HepG2 (cell line): ENCODE measurements around the gene MYL6B. TPM values are rescaled to one million over a fixed set of nuclear protein-coding genes. Genes with fewer than 3 reads are reported as not detected.

Source experiments
- ATF5 ChIP-seq: sonication (generic); formaldehyde crosslinking; IDR thresholded peaks from 2 replicates; pipeline ENCODE4 v1.4.0; 2020; ENCODE audit warnings: mild to moderate bottlenecking, low read depth, missing genetic modification reagents
- CREBL2 ChIP-seq: sonication (generic); formaldehyde crosslinking; IDR thresholded peaks from 2 replicates; pipeline ENCODE4 v1.8.1; 2023; ENCODE audit warnings: missing genetic modification reagents, mild to moderate bottlenecking, borderline replicate concordance
- E2F1 ChIP-seq: sonication (generic); formaldehyde crosslinking; IDR thresholded peaks from 2 replicates; pipeline ENCODE4 v1.5.0; 2020; ENCODE audit warnings: missing genetic modification reagents
- HES4 ChIP-seq: sonication (generic); formaldehyde crosslinking; IDR thresholded peaks from 2 replicates; pipeline ENCODE4 v1.9.0; 2021; ENCODE audit warnings: mild to moderate bottlenecking, missing genetic modification reagents, borderline replicate concordance
- HNF4G ChIP-seq, 2 experiments: sonication (generic) in 1 of 2; formaldehyde crosslinking in 1 of 2; IDR thresholded peaks; 2 replicates each; pipeline versions ENCODE4 v1.4.0 to v1.6.1; 2011 to 2020; ENCODE audit warnings: borderline replicate concordance in 2 of 2, low read depth in 2 of 2, mild to moderate bottlenecking in 2 of 2, low read length in 1 of 2, missing genetic modification reagents in 1 of 2, moderate library complexity in 1 of 2
- HOXA5 ChIP-seq: sonication (generic); formaldehyde crosslinking; IDR thresholded peaks from 2 replicates; pipeline ENCODE4 v1.4.0; 2020; ENCODE audit warnings: missing genetic modification reagents
- KAT2B ChIP-seq: fragments of 150-350 bp; IDR thresholded peaks from 2 replicates; pipeline ENCODE4 v1.6.1; 2014; ENCODE audit warnings: low read depth, low read length, borderline replicate concordance
- NFKB2 ChIP-seq: sonication (generic); formaldehyde crosslinking; IDR thresholded peaks from 2 replicates; pipeline ENCODE4 v1.4.0; 2020; ENCODE audit warnings: missing genetic modification reagents, borderline replicate concordance
- TARDBP ChIP-seq: sonication (generic); formaldehyde crosslinking; IDR thresholded peaks from 2 replicates; pipeline ENCODE4 v1.8.0; 2022; ENCODE audit warnings: mild to moderate bottlenecking, missing genetic modification reagents
- THAP11 ChIP-seq: IDR thresholded peaks from 2 replicates; pipeline ENCODE4 v1.6.1; 2016; ENCODE audit warnings: missing biosample characterization, missing genetic modification reagents
- TOE1 ChIP-seq: sonication (generic); formaldehyde crosslinking; IDR thresholded peaks from 2 replicates; pipeline ENCODE4 v1.4.0; 2020; ENCODE audit warnings: mild to moderate bottlenecking, missing genetic modification reagents
- YY1 ChIP-seq: IDR thresholded peaks from 2 replicates; pipeline ENCODE4 v1.6.1; 2011; ENCODE audit warnings: low read length, low read depth, moderate library complexity, mild to moderate bottlenecking; ENCODE audit not compliant: insufficient read depth, insufficient replicate concordance
- ZBTB3 ChIP-seq: sonication (generic); formaldehyde crosslinking; IDR thresholded peaks from 2 replicates; pipeline ENCODE4 v1.4.0; 2020; ENCODE audit warnings: low read depth, mild to moderate bottlenecking, moderate library complexity, missing genetic modification reagents, borderline replicate concordance
- ZNF124 ChIP-seq: sonication (generic); formaldehyde crosslinking; IDR thresholded peaks from 2 replicates; pipeline ENCODE4 v1.4.0; 2020; ENCODE audit warnings: missing genetic modification reagents
- ZNF142 ChIP-seq: sonication (generic); formaldehyde crosslinking; IDR thresholded peaks from 2 replicates; pipeline ENCODE4 v1.4.0; 2020; ENCODE audit warnings: missing genetic modification reagents
- ZNF207 ChIP-seq: fragments of 450-650 bp; IDR thresholded peaks from 2 replicates; pipeline ENCODE4 v1.6.1; 2016; ENCODE audit warnings: antibody characterized with exemption, borderline replicate concordance
- ZNF691 ChIP-seq: sonication (generic); formaldehyde crosslinking; IDR thresholded peaks from 2 replicates; pipeline ENCODE4 v1.4.0; 2020; ENCODE audit warnings: missing genetic modification reagents, low read depth, mild to moderate bottlenecking, borderline replicate concordance
- ZNF780A ChIP-seq: sonication (generic); formaldehyde crosslinking; IDR thresholded peaks from 2 replicates; pipeline ENCODE4 v1.8.0; 2022; ENCODE audit warnings: mild to moderate bottlenecking, missing genetic modification reagents, moderate library complexity
- polyA plus RNA-seq, 8 experiments: library from polyadenylated mRNA; depleted of rRNA in 3 of 8; stranded (reverse) in 7 of 8; unstranded in 1 of 8; fragments of >200 nt; fragmentation: Illumina TruSeq in 4 of 8; extraction: Trizol in 4 of 8; gene quantifications; 2 replicates each; pipeline versions ENCODE4 v1.2.1 to v1.2.3, GENCODE V29; 2011 to 2016; ENCODE audit warnings: low read depth in 4 of 8, missing spikeins in 1 of 8, mixed read lengths in 1 of 8; ENCODE audit not compliant: insufficient read depth in 1 of 8
- total RNA-seq, 5 experiments: library from RNA; depleted of rRNA; stranded (reverse); fragments of >200 nt; fragmentation: Illumina TruSeq; extraction: Trizol; gene quantifications; 2 replicates each; pipeline ENCODE4 v1.2.3, GENCODE V29; 2016; ENCODE audit warnings: low read depth in 1 of 5

Gene MYL6B
- total and polyA plus RNA-seq, 2 of the 13 experiments (the other 11 are each of a cell fraction or from before 2014, with no cell fraction given), result 75.7 to 88.7 TPM

GRCh38 chr12:56189918-56190694 lies 37.7 kb downstream of the MYL6B start (continued):
- 0 out of 2 replicates have a peak, but pooled peaks have one; percentile 32 for TF ChIP-seq ZNF142 (CRISPR knock-in tag)
- TF ChIP-seq TOE1 (CRISPR knock-in tag), result peak; percentile 24; the same call in 1 of the 2 replicates
- TF ChIP-seq CREBL2 (CRISPR knock-in tag), result 0 out of 2 replicates have a peak, but pooled peaks have one; percentile 41
- TF ChIP-seq HNF4G (IDR thresholded peaks at IDR 0.05; ENCODE audit: borderline replicate concordance, low read depth, low read length), result no peak; the same call in 1 of the 2 replicates
- 0 out of 2 replicates have a peak, but pooled peaks have one; percentile 16 for TF ChIP-seq HNF4G (CRISPR knock-in tag; IDR thresholded peaks at IDR 0.05; ENCODE audit: borderline replicate concordance, low read depth)
- peak; percentile 78 for TF ChIP-seq ZNF124 (CRISPR knock-in tag)
- TF ChIP-seq HOXA5, result peak; percentile 76
- TF ChIP-seq YY1, result peak; percentile 56
- peak; percentile 56; the same call in 1 of the 2 replicates for TF ChIP-seq ZNF691 (CRISPR knock-in tag)
- TF ChIP-seq TARDBP, result peak; percentile 69; the same call in 1 of the 2 replicates
- TF ChIP-seq E2F1, result 0 out of 2 replicates have a peak, but pooled peaks have one; percentile 11
- 0 out of 2 replicates have a peak, but pooled peaks have one; percentile 14 for TF ChIP-seq HES4 (CRISPR knock-in tag)
- TF ChIP-seq KAT2B, result no peak
- TF ChIP-seq ZNF207, result no peak
- TF ChIP-seq ZNF780A (CRISPR knock-in tag), result no peak
- peak; percentile 77 for TF ChIP-seq THAP11 (CRISPR knock-in tag)
- TF ChIP-seq ATF5, result 0 out of 2 replicates have a peak, but pooled peaks have one; percentile 42
- 0 out of 2 replicates have a peak, but pooled peaks have one; percentile 66 for TF ChIP-seq ZBTB3 (CRISPR knock-in tag)
- peak; percentile 67; the same call in 1 of the 2 replicates for TF ChIP-seq NFKB2 (CRISPR knock-in tag)
